Keratinocyte (primary cell): ENCODE data around the gene HNRNPA1L2. TPM values are rescaled to one million over a fixed set of nuclear protein-coding genes. Genes with fewer than 3 reads are reported as not detected.

Source experiments
- DNase-seq: peaks from one replicate; pipeline ENCODE4 v3.0.0-alpha.2; 2011; ENCODE audit warnings: low read depth, missing footprints, low spot score
- FAIRE-seq: peaks from 2 replicates; lab custom pipeline; 2011; peaks lifted over from hg19 to GRCh38; lab: Jason Lieb, UNC
- H2AFZ ChIP-seq: 2 replicates; pipeline ENCODE4 v1.6.0; 2012; ENCODE audit warnings: low read length, control low read depth, inconsistent platforms; ENCODE audit not compliant: control insufficient read depth
- H3K27ac ChIP-seq: 2 replicates; pipeline ENCODE4 v1.5.1; 2011; ENCODE audit warnings: low read length; ENCODE audit not compliant: control insufficient read depth, insufficient read depth
- H3K27me3 ChIP-seq: 3 replicates; pipeline ENCODE4 v1.6.0; 2011; ENCODE audit warnings: low read length; ENCODE audit not compliant: control insufficient read depth, insufficient read depth; ENCODE audit errors: extremely low read depth
- H3K36me3 ChIP-seq, 2 experiments: 2 replicates in 1 of 2; 3 replicates in 1 of 2; pipeline ENCODE4 v1.5.1; 2011; ENCODE audit warnings: low read length in 2 of 2, mild to moderate bottlenecking in 1 of 2; ENCODE audit not compliant: control insufficient read depth in 2 of 2, insufficient read depth in 2 of 2; ENCODE audit errors: extremely low read depth in 1 of 2
- H3K4me1 ChIP-seq: 3 replicates; pipeline ENCODE4 v1.5.1; 2011; ENCODE audit warnings: low read length; ENCODE audit not compliant: control insufficient read depth, insufficient read depth; ENCODE audit errors: extremely low read depth
- H3K4me2 ChIP-seq: 3 replicates; pipeline ENCODE4 v1.6.0; 2011; ENCODE audit warnings: low read depth, low read length; ENCODE audit not compliant: control insufficient read depth, insufficient read depth; ENCODE audit errors: extremely low read depth
- H3K4me3 ChIP-seq, 3 experiments: fragments of 200-600 bp in 1 of 3; sonication (generic) in 1 of 3; 2 replicates in 2 of 3; 3 replicates in 1 of 3; pipeline ENCODE4 v1.5.1; 2011 to 2016; ENCODE audit warnings: low read length in 3 of 3, mild to moderate bottlenecking in 3 of 3, control low read depth in 2 of 3, inconsistent platforms in 1 of 3, low read depth in 1 of 3, mixed read lengths in 1 of 3, mixed run types in 1 of 3, moderate library complexity in 1 of 3; ENCODE audit not compliant: control insufficient read depth in 2 of 3, insufficient read depth in 2 of 3; ENCODE audit errors: extremely low read depth in 1 of 3
- H3K79me2 ChIP-seq: 2 replicates; pipeline ENCODE4 v1.6.0; 2012; ENCODE audit warnings: low read length; ENCODE audit not compliant: control insufficient read depth, insufficient read depth
- H3K9ac ChIP-seq: 3 replicates; pipeline ENCODE4 v1.6.0; 2011; ENCODE audit warnings: low read length; ENCODE audit not compliant: control insufficient read depth, insufficient read depth; ENCODE audit errors: extremely low read depth
- H3K9me1 ChIP-seq: 3 replicates; pipeline ENCODE4 v1.6.0; 2011; ENCODE audit warnings: low read length; ENCODE audit not compliant: control insufficient read depth, insufficient read depth; ENCODE audit errors: extremely low read depth
- H3K9me3 ChIP-seq: 2 replicates; pipeline ENCODE4 v1.5.1; 2012; ENCODE audit warnings: low read depth, low read length; ENCODE audit not compliant: control insufficient read depth
- H4K20me1 ChIP-seq: 3 replicates; pipeline ENCODE4 v1.6.0; 2011; ENCODE audit warnings: low read length; ENCODE audit not compliant: control insufficient read depth, insufficient read depth; ENCODE audit errors: extremely low read depth
- CTCF ChIP-seq, 3 experiments: IDR thresholded peaks in 1 of 3; conservative IDR thresholded peaks in 1 of 3; optimal IDR thresholded peaks in 1 of 3; 2 replicates in 2 of 3; 3 replicates in 1 of 3; pipeline versions ENCODE3 to v1.5.1; 2011; ENCODE audit warnings: low read length in 3 of 3, mild to moderate bottlenecking in 3 of 3, moderate library complexity in 2 of 3, control low read depth in 1 of 3, inconsistent platforms in 1 of 3; ENCODE audit not compliant: insufficient read depth in 2 of 3; ENCODE audit errors: extremely low read depth in 1 of 3
- EZH2 ChIP-seq: IDR thresholded peaks from one replicate; pipeline ENCODE4 v1.6.1; 2012; ENCODE audit warnings: inconsistent platforms, mild to moderate bottlenecking, low read length, moderate library complexity
- dilution Hi-C: fragments of 300-500 bp; cut with MboI; formaldehyde crosslinking; loops from one replicate; pipeline ENCODE4 v1.7.0; 2020; ENCODE audit warnings: low sequenced_read_pairs; ENCODE audit not compliant: extremely low pct_ligation_motif_present
- polyA plus RNA-seq, 5 experiments: library from polyadenylated mRNA; depleted of rRNA in 3 of 5; stranded (reverse) in 3 of 5; stranded (forward) in 1 of 5; unstranded in 1 of 5; fragments of >200 nt; gene quantifications; 1 replicate in 1 of 5; 2 replicates in 3 of 5; 3 replicates in 1 of 5; pipeline versions ENCODE4 v1.2.1 to v1.2.3, GENCODE V29; 2011 to 2012; ENCODE audit warnings: missing spikeins in 2 of 5, low read depth in 1 of 5, low replicate concordance in 1 of 5

Gene HNRNPA1L2
- polyA plus RNA-seq, 1 donor (not counting 4 experiments of a cell fraction or from before 2014, with no cell fraction given): 7.2 TPM

- peaks cover 13% of the 10 kb centered on the region for H3K4me1 ChIP-seq
- no peaks in the 10 kb centered on the region for H3K36me3 ChIP-seq
- H3K79me2 ChIP-seq: no peaks in the 10 kb centered on the region
- no peak overlapping the region for H3K4me3 ChIP-seq
- no peaks in the 10 kb centered on the region for H3K9me1 ChIP-seq
- H3K27me3 ChIP-seq: no peaks in the 10 kb centered on the region
- H2AFZ ChIP-seq: no peak overlapping the region
- no peaks in the 10 kb centered on the region for H3K9me3 ChIP-seq
- dilution Hi-C loops: no loop called here
- no peak for DNase-seq
- TF ChIP-seq EZH2: no peak
- TF ChIP-seq CTCF (optimal IDR thresholded peaks at IDR 0.05 in 1 of 3, IDR thresholded peaks at IDR 0.05 in 1 of 3, conservative IDR thresholded peaks at IDR 0.05 in 1 of 3; ENCODE audit: extremely low read depth in 1 of 3, insufficient read depth in 2 of 3, low read length in 3 of 3): no peak
- H3K27ac ChIP-seq: no peak overlapping the region
- no peak overlapping the region for H3K4me2 ChIP-seq
- no peak overlapping the region for H3K9ac ChIP-seq
- no peaks in the 10 kb centered on the region for H4K20me1 ChIP-seq
- FAIRE-seq: no peak
These were observed 44.6 kb upstream of the HNRNPA1L2 start for GRCh38 chr13:52597676-52598075.

- Histone ChIP-seq H3K4me1 (peaks cover 13% of the 10 kb centered on the region), H3K79me2 (no peaks in the 10 kb centered on the region), H3K4me3 (peak overlapping the region; percentile 49 to 75 (median 54)), H3K4me2 (peak overlapping the region; percentile 78), H4K20me1 (no peaks in the 10 kb centered on the region), H3K9me1 (no peaks in the 10 kb centered on the region), H3K9me3 (no peaks in the 10 kb centered on the region), H2AFZ (peak overlapping the region; percentile 81), H3K9ac (peak overlapping the region; percentile 69), H3K27me3 (no peaks in the 10 kb centered on the region), H3K27ac (peak overlapping the region; percentile 75), H3K36me3 (no peaks in the 10 kb centered on the region)
- dilution Hi-C loops: no loop called here
- FAIRE-seq (peak; percentile 17), DNase-seq (no peak)
- TF ChIP-seq EZH2: no peak
- no peak for TF ChIP-seq CTCF (optimal IDR thresholded peaks at IDR 0.05 in 1 of 3, IDR thresholded peaks at IDR 0.05 in 1 of 3, conservative IDR thresholded peaks at IDR 0.05 in 1 of 3; ENCODE audit: extremely low read depth in 1 of 3, insufficient read depth in 2 of 3, low read length in 3 of 3)
These were observed 43.0 kb upstream of the HNRNPA1L2 start for GRCh38 chr13:52599037-52599847.
